Pancreas (tissue), 10 donors: ENCODE measurements around the gene BRINP2. TPM values are rescaled to one million over a fixed set of nuclear protein-coding genes. Genes with fewer than 3 reads are reported as not detected.

Source experiments
- ATAC-seq, 4 donors: fragments of 200-7000 bp; cut with Tn5 transposase; one replicate each; pipeline versions ENCODE4 v1.8.0 to v1.9.1; 2020; ENCODE audit warnings: mild to moderate bottlenecking in 4 of 4, moderate library complexity in 4 of 4
- DNase-seq, 6 donors: peaks; one replicate each; pipeline ENCODE4 v3.0.0-alpha.2; 2020
- FAIRE-seq: peaks from 2 replicates; lab custom pipeline; 2012; peaks lifted over from hg19 to GRCh38; lab: Jason Lieb, UNC
- H3K27ac ChIP-seq, 4 donors: fragments of 200-600 bp; sonication (generic); 1 replicate in 3 of 4; 2 replicates in 1 of 4; pipeline versions ENCODE4 v1.5.0 to v1.8.0; 2020
- H3K27me3 ChIP-seq, 4 donors: fragments of 200-600 bp; one replicate each; pipeline ENCODE4 v1.8.0; 2021
- H3K36me3 ChIP-seq, 3 donors: fragments of 200-600 bp; sonication (generic) in 1 of 3; one replicate each; pipeline versions ENCODE4 v1.5.0 to v1.8.0; 2020 to 2021
- H3K4me1 ChIP-seq, 3 donors: fragments of 200-600 bp; one replicate each; pipeline ENCODE4 v1.8.0; 2021
- H3K4me3 ChIP-seq, 4 donors: fragments of 200-600 bp; sonication (generic) in 2 of 4; one replicate each; pipeline versions ENCODE4 v1.5.0 to v1.8.0; 2020 to 2021
- H3K9me3 ChIP-seq, 4 donors: fragments of 200-600 bp; one replicate each; pipeline ENCODE4 v1.8.0; 2021
- WGBS, 2 donors: extraction: QIAGEN DNeasy Blood & Tissue Kit; methylation state at CpG; one replicate each; pipeline ENCODE4 v1.1.7; 2013; 5-methylcytosine and 5-hydroxymethylcytosine counted together
- intact Hi-C, 3 donors: fragments of 100-400 bp; cut with DNase I; formaldehyde crosslinking; loops; one replicate each; pipeline versions ENCODE4 v1.11.1 to v1.14.2; 2022
- polyA plus RNA-seq, 2 donors: library from polyadenylated mRNA; stranded (reverse); fragments of 200-250 nt; gene quantifications; one replicate each; pipeline ENCODE4 v1.2.3, GENCODE V29; 2013
- total RNA-seq, 6 donors: library from RNA; stranded (reverse); fragmentation: NEBNext Ultra II Directional in 4 of 6; extraction: Animal tissue kit (Norgen Biotek cat#: 25700) in 4 of 6; gene quantifications; one replicate each; pipeline versions ENCODE4 v1.2.1 to v1.2.4, GENCODE V29; 2021 to 2023
- TF ChIP-seq, protein P1 (sequence below), 4 donors: fragments of 200-600 bp; sonication (generic) in 3 of 4; IDR thresholded peaks; one replicate each; pipeline versions ENCODE4 v1.5.0 to v1.8.0; 2021; ENCODE audit warnings: antibody characterized with exemption in 4 of 4
- donor health status: healthy with polysubstance abuse.
- donor health status: DM: no; HTN: no; CAD: no; lungs with moderate emphysema.
- donor health status: DM: no; HTN: no; CAD: no.
- donor health status: control.
- donor health status: control.
- donor health status: Bipolar disorder and iron deficiency.
- donor health status: DM: yes; HTN: yes; CAD: no.
- donor health status: DM: no; HTN: no; CAD: no.
- donor health status: DM: no; HTN: no; CAD: no.
- donor health status: DM: yes; HTN: yes; CAD: no.

Gene BRINP2
- total and polyA plus RNA-seq, 8 donors = 0.04 to 0.23 (median 0.19) TPM; not detected in 5

DNA sequence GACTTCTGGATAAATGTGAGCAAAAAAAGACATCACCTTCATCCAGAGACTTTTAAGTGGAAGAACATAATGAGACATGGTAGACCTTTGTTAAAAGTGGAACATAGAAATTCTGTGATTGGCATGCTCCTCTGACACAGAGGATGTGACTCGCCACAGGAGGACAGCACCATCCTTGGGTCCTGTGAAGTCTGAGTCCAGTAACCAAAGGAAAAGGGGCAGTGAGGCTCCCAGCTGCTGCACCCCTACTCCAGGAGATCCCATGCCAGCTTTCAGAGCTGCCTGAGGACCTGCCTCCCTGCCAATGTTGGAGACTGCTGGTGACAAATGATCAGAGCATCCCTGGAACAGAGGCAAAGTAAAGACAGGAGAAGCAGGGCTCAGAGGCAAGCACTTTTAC lies 136.2 kb downstream of the BRINP2 start:
- H3K4me1 ChIP-seq = no peaks in the 10 kb centered on the region
- DNase-seq (no peak), ATAC-seq (no peak), FAIRE-seq (no peak)
- intact Hi-C loops = no loop called here
- TF ChIP-seq, protein P1, sequence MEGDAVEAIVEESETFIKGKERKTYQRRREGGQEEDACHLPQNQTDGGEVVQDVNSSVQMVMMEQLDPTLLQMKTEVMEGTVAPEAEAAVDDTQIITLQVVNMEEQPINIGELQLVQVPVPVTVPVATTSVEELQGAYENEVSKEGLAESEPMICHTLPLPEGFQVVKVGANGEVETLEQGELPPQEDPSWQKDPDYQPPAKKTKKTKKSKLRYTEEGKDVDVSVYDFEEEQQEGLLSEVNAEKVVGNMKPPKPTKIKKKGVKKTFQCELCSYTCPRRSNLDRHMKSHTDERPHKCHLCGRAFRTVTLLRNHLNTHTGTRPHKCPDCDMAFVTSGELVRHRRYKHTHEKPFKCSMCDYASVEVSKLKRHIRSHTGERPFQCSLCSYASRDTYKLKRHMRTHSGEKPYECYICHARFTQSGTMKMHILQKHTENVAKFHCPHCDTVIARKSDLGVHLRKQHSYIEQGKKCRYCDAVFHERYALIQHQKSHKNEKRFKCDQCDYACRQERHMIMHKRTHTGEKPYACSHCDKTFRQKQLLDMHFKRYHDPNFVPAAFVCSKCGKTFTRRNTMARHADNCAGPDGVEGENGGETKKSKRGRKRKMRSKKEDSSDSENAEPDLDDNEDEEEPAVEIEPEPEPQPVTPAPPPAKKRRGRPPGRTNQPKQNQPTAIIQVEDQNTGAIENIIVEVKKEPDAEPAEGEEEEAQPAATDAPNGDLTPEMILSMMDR (IDR thresholded peaks at IDR 0.05) = no peak
- no peaks in the 10 kb centered on the region for H3K9me3 ChIP-seq
- H3K27me3 ChIP-seq = no peaks in the 10 kb centered on the region
- 86 to 100% methylated on average over 1 of the region's 1 CpG for WGBS, 2 donors
- no peak overlapping the region for H3K4me3 ChIP-seq
- no peaks in the 10 kb centered on the region for H3K36me3 ChIP-seq
- H3K27ac ChIP-seq = no peak overlapping the region

DNA sequence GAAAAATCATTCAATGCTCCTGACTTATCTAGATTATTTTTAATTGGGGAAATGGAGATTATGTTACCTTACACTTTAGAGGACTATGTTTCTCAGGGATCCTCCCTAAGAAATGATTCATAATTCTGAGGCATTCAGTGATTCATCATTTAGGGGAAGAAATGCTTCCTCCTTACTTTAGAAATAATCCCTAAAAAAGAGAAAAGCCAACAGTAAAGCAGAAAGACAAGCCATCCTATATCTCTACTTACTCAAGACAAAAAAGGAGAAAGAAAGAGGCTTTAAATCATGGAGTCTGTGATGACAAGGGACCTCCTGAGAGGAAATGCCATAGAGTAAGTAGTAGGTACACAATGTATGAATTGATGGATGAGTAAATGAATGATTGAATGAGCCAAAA lies 137.0 kb downstream of the BRINP2 start:
- H3K36me3 ChIP-seq = no peaks in the 10 kb centered on the region
- no peaks in the 10 kb centered on the region for H3K4me1 ChIP-seq
- no peaks in the 10 kb centered on the region for H3K9me3 ChIP-seq
- H3K27me3 ChIP-seq = no peaks in the 10 kb centered on the region
- intact Hi-C loops = no loop called here
- TF ChIP-seq, protein P1 (IDR thresholded peaks at IDR 0.05) = no peak
- no peak for FAIRE-seq
- ATAC-seq = no peak
- H3K4me3 ChIP-seq = no peak overlapping the region
- H3K27ac ChIP-seq = no peak overlapping the region
- DNase-seq = no peak

DNA sequence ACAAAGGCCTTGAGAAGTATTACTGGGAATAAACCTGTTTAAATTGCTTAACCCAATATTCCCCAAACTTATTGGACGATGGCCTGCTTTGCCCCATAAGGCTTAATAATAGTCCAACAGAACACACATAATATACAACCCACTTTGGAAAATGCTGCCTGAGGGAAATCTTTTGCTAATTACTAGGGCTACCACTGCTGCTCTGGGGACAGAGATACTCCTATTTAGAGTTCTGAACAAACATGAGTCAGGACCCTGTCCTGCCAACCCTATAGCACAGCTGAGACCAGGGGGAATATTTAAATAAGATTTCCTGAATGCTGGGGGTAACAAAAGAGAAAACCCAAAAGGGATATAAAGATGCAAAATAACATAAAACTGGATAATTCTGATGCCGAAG lies 139.1 kb downstream of the BRINP2 start:
- DNase-seq = no peak
- Histone ChIP-seq H3K36me3 (no peaks in the 10 kb centered on the region), H3K27ac (no peak overlapping the region), H3K4me3 (no peak overlapping the region), H3K4me1 (no peaks in the 10 kb centered on the region), H3K27me3 (no peaks in the 10 kb centered on the region), H3K9me3 (no peaks in the 10 kb centered on the region)
- 64 to 66% methylated on average over 2 of the region's 2 CpGs for WGBS, 2 donors
- FAIRE-seq = no peak
- ATAC-seq = no peak
- intact Hi-C loops = no loop called here
- TF ChIP-seq, protein P1 (IDR thresholded peaks at IDR 0.05) = no peak

DNA sequence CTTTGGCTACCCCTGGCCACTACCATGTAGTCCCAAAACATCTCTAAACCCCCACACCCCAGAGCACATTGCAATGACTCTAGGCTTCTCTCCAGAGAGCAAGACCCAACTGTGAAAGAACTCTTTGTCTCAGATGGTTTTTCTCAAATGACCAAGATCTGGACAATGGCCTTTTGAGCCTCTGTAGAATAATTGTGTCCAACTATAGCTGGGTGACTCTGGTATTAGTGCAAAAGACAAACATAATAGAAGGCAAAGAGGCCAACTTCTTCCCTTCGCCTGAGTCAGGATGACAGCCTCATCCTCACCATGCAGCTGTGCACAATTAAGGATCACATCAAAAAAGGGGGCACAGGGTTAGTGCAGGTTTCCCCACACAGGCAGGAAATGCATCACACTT lies 139.6 kb downstream of the BRINP2 start:
- Histone ChIP-seq H3K36me3 (no peaks in the 10 kb centered on the region), H3K27me3 (no peaks in the 10 kb centered on the region), H3K4me1 (no peaks in the 10 kb centered on the region), H3K4me3 (no peak overlapping the region), H3K27ac (no peak overlapping the region), H3K9me3 (no peaks in the 10 kb centered on the region)
- intact Hi-C loops = no loop called here
- ATAC-seq (no peak), FAIRE-seq (no peak), DNase-seq (no peak)
- TF ChIP-seq, protein P1 (IDR thresholded peaks at IDR 0.05) = no peak
- WGBS, 2 donors = 74 to 81% methylated on average over 1 of the region's 1 CpG

DNA sequence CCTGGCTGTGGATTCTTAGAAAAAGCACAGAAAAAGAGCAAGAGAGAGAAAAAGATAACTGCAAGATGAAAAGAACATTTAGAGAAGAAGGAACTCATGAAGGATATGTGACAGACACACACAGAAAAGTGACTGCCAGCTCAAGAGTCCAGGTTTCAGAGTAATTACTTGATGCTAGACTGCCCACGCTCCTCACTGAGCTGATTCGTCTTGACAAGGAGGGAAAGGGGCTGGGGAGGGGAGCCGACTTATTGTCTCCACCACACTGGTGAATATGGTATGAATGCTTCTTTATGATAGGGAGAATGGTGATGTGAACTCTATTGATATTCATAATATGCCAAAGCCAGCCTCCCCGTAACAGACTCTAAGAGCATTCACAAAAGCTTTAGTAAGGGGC lies 140.4 kb downstream of the BRINP2 start:
- Histone ChIP-seq H3K27me3 (no peaks in the 10 kb centered on the region), H3K9me3 (no peaks in the 10 kb centered on the region), H3K4me1 (no peaks in the 10 kb centered on the region), H3K4me3 (no peak overlapping the region), H3K27ac (no peak overlapping the region), H3K36me3 (no peaks in the 10 kb centered on the region)
- no peak for FAIRE-seq
- no peak for ATAC-seq
- TF ChIP-seq, protein P1 (IDR thresholded peaks at IDR 0.05) = no peak
- 69% methylated on average over 4 of the region's 4 CpGs for WGBS, 2 donors
- intact Hi-C loops = no loop called here
- DNase-seq = no peak
